ENCODE data around the gene PIEZO1.
"Not testable (repeated sequence)": the region's sequence is repeated elsewhere in the genome, so short reads cannot be mapped to it uniquely, and the experiment has no call there.

The PIEZO1 gene

GRCh38 chr16:88781140-88782077 lies 3.6 kb downstream of the PIEZO1 start:
- DNase-seq, result peak; percentile 84

GRCh38 chr16:88780142-88781062 lies 4.6 kb downstream of the PIEZO1 start:
- no peak for DNase-seq

GRCh38 chr16:88779406-88780141 lies 5.4 kb downstream of the PIEZO1 start:
- DNase-seq, result no peak

GRCh38 chr16:88778541-88779065 lies 6.4 kb downstream of the PIEZO1 start:
- DNase-seq, result no peak

GRCh38 chr16:88778271-88778525 lies 6.8 kb downstream of the PIEZO1 start:
- no peak for DNase-seq

- DNase-seq, result no peak
Observed at GRCh38 chr16:88777471-88778270, 7.3 kb downstream of the PIEZO1 start.

- DNase-seq, result no peak
Observed at GRCh38 chr16:88775825-88776224, 9.2 kb downstream of the PIEZO1 start.

GRCh38 chr16:88774544-88775393 lies 10.3 kb downstream of the PIEZO1 start:
- DNase-seq, result no peak

GRCh38 chr16:88773812-88774291 lies 11.2 kb downstream of the PIEZO1 start:
- peak; percentile 88 for DNase-seq

- DNase-seq, result no peak
Observed at GRCh38 chr16:88772871-88773811, 11.9 kb downstream of the PIEZO1 start.

GRCh38 chr16:88771781-88772180 lies 13.2 kb downstream of the PIEZO1 start:
- not testable (repeated sequence) for DNase-seq

GRCh38 chr16:88771294-88771772 lies 13.7 kb downstream of the PIEZO1 start:
- DNase-seq, result no peak

GRCh38 chr16:88770461-88771293 lies 14.3 kb downstream of the PIEZO1 start:
- DNase-seq, result peak; percentile 88

- peak; percentile 71 for DNase-seq
Observed at GRCh38 chr16:88769617-88770460, 15.2 kb downstream of the PIEZO1 start.

- DNase-seq, result no peak
Observed at GRCh38 chr16:88768071-88768783, 16.8 kb downstream of the PIEZO1 start.

- peak; percentile 30 for DNase-seq
Observed at GRCh38 chr16:88767546-88768070, 17.4 kb downstream of the PIEZO1 start.

GRCh38 chr16:88766975-88767374 lies 18.0 kb downstream of the PIEZO1 start:
- no peak for DNase-seq
